ENCODE results near the gene KCNQ1.

The KCNQ1 gene

DNA sequence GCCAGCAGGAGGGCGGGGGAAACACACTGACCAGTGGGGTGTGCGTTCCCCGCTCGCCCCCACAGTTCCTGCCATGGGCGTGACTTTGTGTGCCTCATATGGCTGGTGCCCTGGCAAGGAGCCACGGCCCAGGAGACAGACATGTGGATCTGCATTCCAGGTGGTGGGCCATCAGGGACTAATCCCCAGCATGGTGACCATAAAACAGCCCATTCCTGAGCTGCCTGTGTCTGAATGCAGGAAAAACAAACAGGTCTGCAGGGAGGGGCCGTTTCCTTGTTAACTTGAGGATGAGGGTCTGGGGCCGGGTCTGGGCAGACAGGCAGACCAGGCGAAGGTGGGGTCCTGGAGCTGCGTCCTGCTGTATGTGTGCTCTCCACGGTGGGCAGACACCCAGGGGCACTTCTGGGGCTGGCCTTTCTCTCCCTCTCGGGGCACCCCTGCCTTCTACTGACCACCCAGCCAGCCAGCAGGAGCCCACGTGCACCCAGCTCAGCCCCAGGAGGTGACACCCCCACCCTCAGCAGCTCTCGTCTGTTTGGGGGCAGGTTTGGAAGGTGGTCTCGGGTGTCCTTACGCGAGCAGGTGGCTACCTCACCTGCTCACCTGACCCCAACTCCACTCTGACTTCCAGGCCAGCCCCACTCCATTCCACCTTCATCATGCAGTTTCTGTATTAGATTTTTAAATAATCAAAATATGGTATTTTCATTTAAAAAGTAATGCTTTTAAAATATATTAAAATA, 134.7 kb downstream of the KCNQ1 start:
- Histone ChIP-seq H3K4me1 (ENCODE audit: control insufficient read depth, insufficient read depth, low read length) (no peaks in the 10 kb centered on the region), H3K36me3 (ENCODE audit: control insufficient read depth, insufficient read depth, low read length) (no peaks in the 10 kb centered on the region), H3K27me3 (ENCODE audit: control insufficient read depth, insufficient read depth, low read length) (peaks cover 68% of the 10 kb centered on the region)

GRCh38 chr11:2580061-2580421, 135.2 kb downstream of the KCNQ1 start:
- Histone ChIP-seq H3K27me3 (ENCODE audit: control insufficient read depth, insufficient read depth, low read length) (peaks cover 74% of the 10 kb centered on the region), H3K9me3 (ENCODE audit: control insufficient read depth, insufficient read depth, low read length) (no peaks in the 10 kb centered on the region), H3K4me3 (ENCODE audit: low read depth, low read length) (no peak overlapping the region), H3K4me1 (ENCODE audit: control insufficient read depth, insufficient read depth, low read length) (no peaks in the 10 kb centered on the region), H3K9ac (ENCODE audit: low read depth, low read length) (no peak overlapping the region), H3K27ac (ENCODE audit: low read depth, low read length) (no peak overlapping the region), H3K36me3 (ENCODE audit: control insufficient read depth, insufficient read depth, low read length) (no peaks in the 10 kb centered on the region)

More for the DNA sequence above, 134.7 kb downstream of the KCNQ1 start:
- Histone ChIP-seq H3K9me3 (ENCODE audit: control insufficient read depth, insufficient read depth, low read length) (no peaks in the 10 kb centered on the region), H3K4me3 (ENCODE audit: low read depth, low read length) (no peak overlapping the region), H3K9ac (ENCODE audit: low read depth, low read length) (no peak overlapping the region), H3K27ac (ENCODE audit: low read depth, low read length) (no peak overlapping the region)

DNA sequence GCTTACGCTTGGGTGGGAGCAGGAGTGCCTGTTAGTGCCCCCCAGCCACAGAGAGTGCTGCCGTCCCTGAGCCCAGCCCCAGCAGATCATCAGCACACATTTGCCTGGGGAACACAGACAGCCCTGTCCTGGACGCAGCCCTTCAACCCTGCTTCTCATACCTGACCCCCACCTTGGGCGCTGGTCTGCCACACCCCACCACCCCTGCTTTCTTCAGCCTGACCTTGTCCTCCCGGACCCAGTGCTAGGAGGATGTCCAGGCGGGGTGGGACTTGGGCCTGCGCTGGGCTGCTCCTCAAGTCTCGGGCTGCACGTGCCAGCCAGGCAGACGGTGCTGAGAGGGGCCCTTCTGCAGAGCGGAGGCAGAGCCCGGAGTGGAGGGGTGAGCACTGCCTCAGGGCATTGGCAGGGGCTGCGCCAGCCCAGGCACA, 135.8 kb downstream of the KCNQ1 start:
- peaks cover 75% of the 10 kb centered on the region for H3K27me3 ChIP-seq (ENCODE audit: control insufficient read depth, insufficient read depth, low read length)
- H3K4me3 ChIP-seq (ENCODE audit: low read depth, low read length), result no peak overlapping the region
- no peaks in the 10 kb centered on the region for H3K36me3 ChIP-seq (ENCODE audit: control insufficient read depth, insufficient read depth, low read length)
- H3K9ac ChIP-seq (ENCODE audit: low read depth, low read length), result no peak overlapping the region
- H3K9me3 ChIP-seq (ENCODE audit: control insufficient read depth, insufficient read depth, low read length), result no peaks in the 10 kb centered on the region
- H3K27ac ChIP-seq (ENCODE audit: low read depth, low read length), result no peak overlapping the region
- H3K4me1 ChIP-seq (ENCODE audit: control insufficient read depth, insufficient read depth, low read length), result no peaks in the 10 kb centered on the region

DNA sequence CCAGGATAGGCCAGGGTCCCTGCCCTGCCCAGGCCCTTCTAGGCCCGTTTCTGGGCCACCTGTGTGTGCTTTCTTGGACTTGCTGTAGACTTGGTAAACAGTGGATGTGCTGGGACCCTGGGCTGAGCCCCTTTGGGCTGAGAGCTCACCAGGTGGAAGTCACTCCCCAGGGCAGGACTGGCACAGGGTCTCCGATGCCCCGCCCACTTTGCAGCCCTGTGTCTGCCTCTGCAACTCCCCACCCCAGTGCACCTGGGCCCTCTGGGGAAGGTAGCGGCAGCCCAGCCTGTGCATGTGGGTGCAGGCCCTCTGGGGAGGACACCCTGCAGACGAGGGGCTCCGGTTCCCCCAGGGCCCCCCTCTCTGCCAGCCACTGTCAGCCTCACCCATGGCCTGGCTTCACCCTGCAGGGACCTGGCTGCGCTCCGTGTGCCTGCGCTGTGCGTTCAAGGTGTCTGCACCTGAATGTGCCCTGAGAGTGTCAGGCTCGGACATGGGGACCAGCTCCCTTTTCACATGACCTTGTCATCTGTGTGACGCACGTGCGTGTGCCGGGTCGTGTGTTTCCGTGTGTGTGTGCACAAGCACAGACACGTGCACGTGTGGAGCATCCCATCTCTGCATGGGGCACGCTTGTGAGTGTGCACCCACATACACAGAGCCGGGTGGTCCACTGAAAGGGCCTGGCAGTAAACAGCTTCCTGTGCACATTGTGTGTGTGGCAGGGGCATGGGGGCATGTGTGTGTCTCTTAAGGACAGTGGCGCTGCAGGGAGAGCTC, 136.5 kb downstream of the KCNQ1 start:
- no peaks in the 10 kb centered on the region for H3K9me3 ChIP-seq (ENCODE audit: control insufficient read depth, insufficient read depth, low read length)
- no peak overlapping the region for H3K4me3 ChIP-seq (ENCODE audit: low read depth, low read length)
- H3K9ac ChIP-seq (ENCODE audit: low read depth, low read length), result no peak overlapping the region
- H3K4me1 ChIP-seq (ENCODE audit: control insufficient read depth, insufficient read depth, low read length), result no peaks in the 10 kb centered on the region
- no peaks in the 10 kb centered on the region for H3K36me3 ChIP-seq (ENCODE audit: control insufficient read depth, insufficient read depth, low read length)
- peaks cover 75% of the 10 kb centered on the region for H3K27me3 ChIP-seq (ENCODE audit: control insufficient read depth, insufficient read depth, low read length)
- H3K27ac ChIP-seq (ENCODE audit: low read depth, low read length), result no peak overlapping the region

GRCh38 chr11:2581931-2582350, 137.1 kb downstream of the KCNQ1 start:
- H3K27me3 ChIP-seq (ENCODE audit: control insufficient read depth, insufficient read depth, low read length), result peaks cover 75% of the 10 kb centered on the region
- no peak overlapping the region for H3K9ac ChIP-seq (ENCODE audit: low read depth, low read length)
- H3K4me1 ChIP-seq (ENCODE audit: control insufficient read depth, insufficient read depth, low read length), result no peaks in the 10 kb centered on the region
- no peaks in the 10 kb centered on the region for H3K36me3 ChIP-seq (ENCODE audit: control insufficient read depth, insufficient read depth, low read length)
- no peaks in the 10 kb centered on the region for H3K9me3 ChIP-seq (ENCODE audit: control insufficient read depth, insufficient read depth, low read length)
- H3K4me3 ChIP-seq (ENCODE audit: low read depth, low read length), result no peak overlapping the region
- no peak overlapping the region for H3K27ac ChIP-seq (ENCODE audit: low read depth, low read length)

GRCh38 chr11:2582351-2582945, 137.6 kb downstream of the KCNQ1 start:
- Histone ChIP-seq H3K4me3 (ENCODE audit: low read depth, low read length) (no peak overlapping the region), H3K4me1 (ENCODE audit: control insufficient read depth, insufficient read depth, low read length) (no peaks in the 10 kb centered on the region), H3K9ac (ENCODE audit: low read depth, low read length) (no peak overlapping the region), H3K27me3 (ENCODE audit: control insufficient read depth, insufficient read depth, low read length) (peaks cover 75% of the 10 kb centered on the region), H3K36me3 (ENCODE audit: control insufficient read depth, insufficient read depth, low read length) (no peaks in the 10 kb centered on the region), H3K9me3 (ENCODE audit: control insufficient read depth, insufficient read depth, low read length) (no peaks in the 10 kb centered on the region), H3K27ac (ENCODE audit: low read depth, low read length) (no peak overlapping the region)

DNA sequence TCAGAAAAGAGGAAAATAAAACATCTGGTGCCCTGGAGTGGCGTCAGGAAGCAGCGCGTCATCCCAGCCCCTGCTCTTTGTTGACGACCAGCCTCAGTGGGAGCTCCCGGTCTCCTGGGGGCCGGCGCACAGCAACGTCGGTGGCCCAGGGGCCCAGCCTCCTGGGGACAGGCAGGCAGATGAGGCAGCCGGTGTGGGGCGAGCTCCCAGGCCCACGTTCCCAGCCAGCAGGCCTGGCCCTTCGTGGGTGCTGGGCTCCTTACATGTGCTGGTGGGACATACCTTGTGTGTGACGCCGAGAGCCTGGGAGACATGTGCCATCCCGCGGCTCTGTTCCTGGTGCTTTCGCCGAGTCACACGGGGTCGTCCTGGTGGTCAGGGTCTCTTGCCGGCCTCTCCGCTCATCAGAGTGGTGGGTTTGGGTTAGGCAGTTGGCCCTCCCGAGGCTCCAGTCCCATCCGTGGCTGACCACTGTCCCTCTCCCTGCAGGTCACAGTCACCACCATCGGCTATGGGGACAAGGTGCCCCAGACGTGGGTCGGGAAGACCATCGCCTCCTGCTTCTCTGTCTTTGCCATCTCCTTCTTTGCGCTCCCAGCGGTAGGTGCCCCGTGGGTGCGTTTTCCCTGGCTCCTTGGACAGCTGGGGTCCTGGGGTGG, 138.3 kb downstream of the KCNQ1 start:
- Histone ChIP-seq H3K9ac (ENCODE audit: low read depth, low read length) (no peak overlapping the region), H3K9me3 (ENCODE audit: control insufficient read depth, insufficient read depth, low read length) (no peaks in the 10 kb centered on the region), H3K36me3 (ENCODE audit: control insufficient read depth, insufficient read depth, low read length) (no peaks in the 10 kb centered on the region), H3K4me3 (ENCODE audit: low read depth, low read length) (no peak overlapping the region), H3K4me1 (ENCODE audit: control insufficient read depth, insufficient read depth, low read length) (no peaks in the 10 kb centered on the region), H3K27ac (ENCODE audit: low read depth, low read length) (no peak overlapping the region), H3K27me3 (ENCODE audit: control insufficient read depth, insufficient read depth, low read length) (peaks cover 78% of the 10 kb centered on the region)

- peaks cover 79% of the 10 kb centered on the region for H3K27me3 ChIP-seq (ENCODE audit: control insufficient read depth, insufficient read depth, low read length)
- no peak overlapping the region for H3K4me3 ChIP-seq (ENCODE audit: low read depth, low read length)
- H3K9me3 ChIP-seq (ENCODE audit: control insufficient read depth, insufficient read depth, low read length), result no peaks in the 10 kb centered on the region
These were observed 138.8 kb downstream of the KCNQ1 start for GRCh38 chr11:2583605-2583958.

DNA sequence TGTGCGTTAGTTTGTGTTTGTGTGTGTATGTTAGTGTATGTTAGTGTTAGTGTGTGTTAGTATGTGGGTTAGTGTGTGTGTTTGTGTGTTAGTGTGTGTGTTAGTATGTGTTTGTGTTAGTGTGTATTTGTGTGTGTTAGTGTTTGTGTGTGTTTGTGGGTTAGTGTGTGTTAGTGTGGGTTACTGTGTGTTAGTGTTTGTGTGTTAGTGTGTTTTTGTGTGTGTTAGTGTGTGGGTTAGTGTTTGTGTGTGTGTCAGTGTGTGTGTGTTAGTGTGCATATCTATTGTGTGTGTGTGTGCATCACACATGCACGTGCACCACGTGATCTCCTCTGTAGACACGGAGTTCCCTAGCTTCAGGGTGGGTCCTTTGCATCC, 139.6 kb downstream of the KCNQ1 start:
- peaks cover 79% of the 10 kb centered on the region for H3K27me3 ChIP-seq (ENCODE audit: control insufficient read depth, insufficient read depth, low read length)

More at GRCh38 chr11:2583605-2583958, 138.8 kb downstream of the KCNQ1 start:
- Histone ChIP-seq H3K9ac (ENCODE audit: low read depth, low read length) (no peak overlapping the region), H3K27ac (ENCODE audit: low read depth, low read length) (no peak overlapping the region), H3K4me1 (ENCODE audit: control insufficient read depth, insufficient read depth, low read length) (no peaks in the 10 kb centered on the region), H3K36me3 (ENCODE audit: control insufficient read depth, insufficient read depth, low read length) (no peaks in the 10 kb centered on the region)

DNA sequence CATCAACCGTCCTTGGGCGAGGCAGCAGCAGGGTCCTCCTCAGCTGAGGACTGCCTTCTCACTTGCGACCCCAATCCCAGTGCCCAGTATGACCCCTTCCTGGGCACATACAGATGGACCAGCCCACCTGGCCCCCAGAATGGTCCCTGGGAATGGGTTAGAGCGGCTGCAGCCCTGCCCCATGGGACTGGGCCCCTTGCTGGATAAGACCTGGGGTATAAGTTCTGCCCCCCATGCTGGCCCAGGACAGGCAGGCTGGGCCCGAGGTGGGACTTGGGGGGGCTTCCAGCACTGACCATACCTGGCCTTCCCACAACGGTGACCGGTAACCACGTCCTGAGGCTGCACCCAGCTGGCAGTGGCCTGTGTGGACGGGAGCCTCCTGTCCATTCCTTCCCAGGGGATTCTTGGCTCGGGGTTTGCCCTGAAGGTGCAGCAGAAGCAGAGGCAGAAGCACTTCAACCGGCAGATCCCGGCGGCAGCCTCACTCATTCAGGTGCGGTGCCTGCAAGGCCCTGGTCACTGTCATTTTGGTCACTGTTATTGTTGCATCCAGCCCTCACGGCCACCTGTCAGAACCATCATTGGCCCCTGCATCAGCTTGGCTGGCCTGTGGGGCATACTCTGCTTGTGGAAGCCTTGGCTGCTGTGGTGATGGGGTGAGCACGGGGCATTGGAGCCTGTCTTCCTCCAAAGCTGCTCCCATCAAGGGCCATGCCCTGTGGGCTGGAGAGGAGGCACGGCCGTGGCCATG, 140.2 kb downstream of the KCNQ1 start:
- no peak overlapping the region for H3K9ac ChIP-seq (ENCODE audit: low read depth, low read length)
- H3K27me3 ChIP-seq (ENCODE audit: control insufficient read depth, insufficient read depth, low read length), result peaks cover 82% of the 10 kb centered on the region
- H3K4me1 ChIP-seq (ENCODE audit: control insufficient read depth, insufficient read depth, low read length), result no peaks in the 10 kb centered on the region
- H3K36me3 ChIP-seq (ENCODE audit: control insufficient read depth, insufficient read depth, low read length), result no peaks in the 10 kb centered on the region
- no peak overlapping the region for H3K27ac ChIP-seq (ENCODE audit: low read depth, low read length)
- no peak overlapping the region for H3K4me3 ChIP-seq (ENCODE audit: low read depth, low read length)
- H3K9me3 ChIP-seq (ENCODE audit: control insufficient read depth, insufficient read depth, low read length), result no peaks in the 10 kb centered on the region

More for the DNA sequence above, 139.6 kb downstream of the KCNQ1 start:
- no peaks in the 10 kb centered on the region for H3K36me3 ChIP-seq (ENCODE audit: control insufficient read depth, insufficient read depth, low read length)
- no peak overlapping the region for H3K27ac ChIP-seq (ENCODE audit: low read depth, low read length)
- H3K4me3 ChIP-seq (ENCODE audit: low read depth, low read length), result no peak overlapping the region
- H3K4me1 ChIP-seq (ENCODE audit: control insufficient read depth, insufficient read depth, low read length), result no peaks in the 10 kb centered on the region
- no peak overlapping the region for H3K9ac ChIP-seq (ENCODE audit: low read depth, low read length)
- H3K9me3 ChIP-seq (ENCODE audit: control insufficient read depth, insufficient read depth, low read length), result no peaks in the 10 kb centered on the region
